Measurements from ENCODE around the gene TMEM94. TPM values are rescaled to one million over a fixed set of nuclear protein-coding genes. Genes with fewer than 3 reads are reported as not detected.

TMEM94 gene
- total RNA-seq, 1 experiment from 2014 or later = 109 TPM

DNA sequence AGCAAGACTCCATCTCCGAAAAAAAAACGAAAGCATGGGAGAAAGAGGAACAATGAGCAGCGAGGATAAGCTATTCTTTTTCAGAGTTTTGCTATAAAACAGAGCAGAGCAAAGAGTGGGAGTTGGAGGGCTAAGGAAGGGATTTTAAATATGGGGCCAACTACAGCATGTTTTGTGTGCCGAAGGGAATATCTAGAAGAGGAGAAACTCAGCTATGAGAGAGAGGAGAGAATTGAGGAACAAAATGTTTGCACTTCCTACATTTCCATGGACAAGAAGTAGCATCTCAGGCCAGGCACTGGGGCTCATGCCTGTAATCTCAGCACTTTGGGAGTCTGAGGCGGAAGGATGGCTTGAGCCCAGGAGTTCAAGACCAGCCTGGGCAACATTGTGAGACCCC, 37.9 kb upstream of the TMEM94 start:
- H3K36me3 ChIP-seq (ENCODE audit: control insufficient read depth, insufficient read depth, low read length) = no peaks in the 10 kb centered on the region
- ChIA-PET POLR2A (no interaction called here), CTCF (no interaction called here)
- BruUV-seq (replicated peaks) = no TSS peak
- no peaks in the 10 kb centered on the region for H3K27me3 ChIP-seq (replicated peaks; ENCODE audit: control insufficient read depth, insufficient read depth, low read length)
- no peaks in the 10 kb centered on the region for H3K36me3 Mint-ChIP-seq (ENCODE audit: insufficient read depth, unreplicated experiment)
- no peak overlapping the region for H3K27ac Mint-ChIP-seq (ENCODE audit: unreplicated experiment)
- H3K9me3 Mint-ChIP-seq (ENCODE audit: unreplicated experiment) = no peaks in the 10 kb centered on the region
- TF ChIP-seq, protein P1, sequence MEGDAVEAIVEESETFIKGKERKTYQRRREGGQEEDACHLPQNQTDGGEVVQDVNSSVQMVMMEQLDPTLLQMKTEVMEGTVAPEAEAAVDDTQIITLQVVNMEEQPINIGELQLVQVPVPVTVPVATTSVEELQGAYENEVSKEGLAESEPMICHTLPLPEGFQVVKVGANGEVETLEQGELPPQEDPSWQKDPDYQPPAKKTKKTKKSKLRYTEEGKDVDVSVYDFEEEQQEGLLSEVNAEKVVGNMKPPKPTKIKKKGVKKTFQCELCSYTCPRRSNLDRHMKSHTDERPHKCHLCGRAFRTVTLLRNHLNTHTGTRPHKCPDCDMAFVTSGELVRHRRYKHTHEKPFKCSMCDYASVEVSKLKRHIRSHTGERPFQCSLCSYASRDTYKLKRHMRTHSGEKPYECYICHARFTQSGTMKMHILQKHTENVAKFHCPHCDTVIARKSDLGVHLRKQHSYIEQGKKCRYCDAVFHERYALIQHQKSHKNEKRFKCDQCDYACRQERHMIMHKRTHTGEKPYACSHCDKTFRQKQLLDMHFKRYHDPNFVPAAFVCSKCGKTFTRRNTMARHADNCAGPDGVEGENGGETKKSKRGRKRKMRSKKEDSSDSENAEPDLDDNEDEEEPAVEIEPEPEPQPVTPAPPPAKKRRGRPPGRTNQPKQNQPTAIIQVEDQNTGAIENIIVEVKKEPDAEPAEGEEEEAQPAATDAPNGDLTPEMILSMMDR (IDR thresholded peaks at IDR 0.05; ENCODE audit: insufficient read depth in 1 of 2, low read depth in 1 of 2, low read length in 1 of 2, severe bottlenecking in 1 of 2, unreplicated experiment in 1 of 2) = no peak
- no peaks in the 10 kb centered on the region for H3K9me3 ChIP-seq
- no peak for DNase-seq
- H3K4me3 ChIP-seq (ENCODE audit: low read depth, low read length) = no peak overlapping the region
- no peak overlapping the region for H3K4me3 Mint-ChIP-seq (ENCODE audit: unreplicated experiment)
- intact Hi-C loops (cut with micrococcal nuclease; ENCODE audit: unreplicated experiment) = no loop called here
- no peaks in the 10 kb centered on the region for H3K4me1 Mint-ChIP-seq (ENCODE audit: low read depth, unreplicated experiment)
- peaks cover 2% of the 10 kb centered on the region for H3K27me3 Mint-ChIP-seq (ENCODE audit: insufficient read depth, unreplicated experiment)
- H3K4me1 ChIP-seq = peaks cover 6% of the 10 kb centered on the region

DNA sequence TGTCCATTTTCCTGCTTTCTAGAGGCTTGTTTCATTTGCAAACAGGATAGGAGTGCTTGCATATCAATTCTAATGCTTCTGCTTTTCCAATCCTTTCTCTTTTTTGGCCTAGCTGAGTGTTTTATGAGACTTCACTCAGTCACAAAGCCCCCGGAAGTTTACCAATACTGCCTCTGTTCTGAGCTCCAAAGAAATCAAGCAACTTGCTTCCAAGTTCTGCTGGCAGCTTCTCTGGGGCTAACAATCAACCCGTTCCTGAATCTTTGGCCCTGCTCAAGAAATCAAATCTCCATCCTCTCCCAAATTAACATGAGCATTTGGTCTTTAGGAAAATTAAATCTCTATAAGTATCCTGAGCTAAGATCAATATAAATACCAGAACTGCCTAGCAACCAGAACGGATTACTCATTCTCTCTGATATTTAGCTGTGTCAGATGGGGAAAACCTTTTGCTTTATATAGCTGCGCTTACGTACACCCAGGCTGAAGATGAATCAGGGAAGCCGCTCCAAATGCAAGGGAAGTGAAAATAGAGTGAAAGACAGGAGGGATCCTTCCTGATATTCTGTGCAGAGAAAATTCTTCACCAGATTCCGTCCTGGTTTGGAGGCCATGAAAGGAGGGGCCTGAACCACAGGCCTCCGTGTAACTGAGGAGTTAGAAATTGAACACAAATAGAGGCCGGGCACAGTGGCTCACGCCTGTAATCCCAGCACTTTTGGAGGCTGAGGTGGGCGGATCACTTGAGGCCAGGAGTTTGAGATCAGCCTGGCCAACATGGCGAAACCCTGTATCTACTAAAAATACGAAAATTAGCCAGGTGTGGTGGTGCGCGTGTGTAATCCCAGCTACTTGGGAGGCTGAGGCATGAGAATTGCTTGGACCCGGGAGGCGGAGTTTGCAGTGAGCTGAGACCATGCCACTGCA, 27.6 kb upstream of the TMEM94 start:
- no peak for DNase-seq
- ChIA-PET CTCF (interaction anchor here (0.7 to 1.8 kb wide), 4 partner anchors 27 to 146 kb away, joined by 3 to 11 read pairs (median 6); partner anchors contain the start of gene TMEM94), POLR2A (interaction anchor here (1.2 to 2.3 kb wide), 5 partner anchors 14 to 40 kb away, joined by 3 to 31 read pairs (median 18); partner anchors contain the start of gene TMEM94)
- Histone ChIP-seq H3K36me3 (ENCODE audit: control insufficient read depth, insufficient read depth, low read length) (no peaks in the 10 kb centered on the region), H3K4me1 (peaks cover 33% of the 10 kb centered on the region), H3K27me3 (replicated peaks; ENCODE audit: control insufficient read depth, insufficient read depth, low read length) (no peaks in the 10 kb centered on the region), H3K4me3 (ENCODE audit: low read depth, low read length) (no peak overlapping the region), H3K9me3 (no peaks in the 10 kb centered on the region)
- peak overlapping the region; percentile 94 for H3K27ac Mint-ChIP-seq (ENCODE audit: unreplicated experiment)
- peaks cover 29% of the 10 kb centered on the region for H3K4me1 Mint-ChIP-seq (ENCODE audit: low read depth, unreplicated experiment)
- H3K36me3 Mint-ChIP-seq (ENCODE audit: insufficient read depth, unreplicated experiment) = peaks cover 17% of the 10 kb centered on the region
- H3K4me3 Mint-ChIP-seq (ENCODE audit: unreplicated experiment) = peak overlapping the region; percentile 67
- no peaks in the 10 kb centered on the region for H3K27me3 Mint-ChIP-seq (ENCODE audit: insufficient read depth, unreplicated experiment)
- BruUV-seq (replicated peaks) = no TSS peak
- intact Hi-C loops (cut with micrococcal nuclease; ENCODE audit: unreplicated experiment) = no loop called here
- TF ChIP-seq, protein P1 (IDR thresholded peaks at IDR 0.05; ENCODE audit: insufficient read depth in 1 of 2, low read depth in 1 of 2, low read length in 1 of 2, severe bottlenecking in 1 of 2, unreplicated experiment in 1 of 2) = no peak
- H3K9me3 Mint-ChIP-seq (ENCODE audit: unreplicated experiment) = no peaks in the 10 kb centered on the region

DNA sequence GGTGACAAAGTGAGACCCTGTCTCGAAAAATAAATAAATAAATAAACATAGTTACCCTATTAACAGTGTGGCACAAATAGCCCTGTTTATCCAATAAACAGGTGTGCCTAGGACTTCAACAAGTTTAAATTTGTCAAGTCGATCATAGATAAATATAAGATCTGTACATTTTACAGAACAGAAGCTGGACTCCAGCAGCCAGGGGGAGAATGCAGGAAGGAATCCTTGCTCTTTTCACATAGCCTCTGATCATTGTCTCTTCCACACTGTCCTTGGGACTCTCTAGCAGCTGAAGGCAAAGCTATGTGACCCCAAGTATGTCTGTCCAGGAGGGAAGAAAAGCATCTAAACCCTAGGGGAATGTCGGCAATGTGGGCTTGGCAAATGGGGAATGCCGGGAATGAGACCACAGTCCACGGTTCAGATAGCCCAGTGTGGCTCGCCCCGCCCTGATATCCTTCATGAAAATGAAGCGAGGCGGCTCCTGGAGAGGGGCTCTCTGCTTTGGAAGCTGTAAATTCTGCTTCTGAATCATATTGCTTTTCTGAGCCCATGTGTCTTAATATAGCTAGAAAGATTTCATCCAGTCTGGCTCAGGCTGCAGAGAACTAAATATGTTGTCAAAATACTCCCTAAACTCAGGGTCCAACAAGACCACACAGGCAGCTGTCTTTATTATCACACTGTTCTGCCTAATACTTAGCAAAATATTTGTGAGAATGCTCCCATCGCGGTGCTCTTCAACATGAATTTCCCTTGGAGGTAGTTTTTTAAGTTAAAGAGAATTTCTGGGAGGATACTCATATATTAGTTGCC, 26.1 kb upstream of the TMEM94 start:
- H3K9me3 Mint-ChIP-seq (ENCODE audit: unreplicated experiment) = no peaks in the 10 kb centered on the region
- peak; percentile 92 to 97 for DNase-seq
- no peaks in the 10 kb centered on the region for H3K27me3 ChIP-seq (replicated peaks; ENCODE audit: control insufficient read depth, insufficient read depth, low read length)
- no peaks in the 10 kb centered on the region for H3K36me3 ChIP-seq (ENCODE audit: control insufficient read depth, insufficient read depth, low read length)
- ChIA-PET CTCF (interaction anchor here (0.5 to 1.8 kb wide), 10 partner anchors 26 to 227 kb away, joined by 3 to 12 read pairs (median 4); partner anchors contain the start of genes LLGL2, SLC25A19, TMEM94 and TSEN54), POLR2A (interaction anchor here (0.5 to 2.3 kb wide), 15 partner anchors 12 to 1307 kb away, joined by 3 to 31 read pairs (median 5); partner anchors contain the start of genes GRB2, MFSD11, SLC25A19 and TMEM94)
- H3K4me3 Mint-ChIP-seq (ENCODE audit: unreplicated experiment) = peak overlapping the region; percentile 67
- no peaks in the 10 kb centered on the region for H3K27me3 Mint-ChIP-seq (ENCODE audit: insufficient read depth, unreplicated experiment)
- BruUV-seq (replicated peaks) = TSS peak; percentile 100
- H3K9me3 ChIP-seq = no peaks in the 10 kb centered on the region
- 0 out of 2 replicates have a peak overlapping the region, but pooled peaks have one; percentile 5 for H3K4me3 ChIP-seq (ENCODE audit: low read depth, low read length)
- intact Hi-C loops (cut with micrococcal nuclease; ENCODE audit: unreplicated experiment) = loop anchor here (1.0 kb wide), 2 partner anchors 12 to 29 kb away; no protein-coding TSS in a partner anchor
- TF ChIP-seq, protein P1 (IDR thresholded peaks at IDR 0.05; ENCODE audit: insufficient read depth in 1 of 2, low read depth in 1 of 2, low read length in 1 of 2, severe bottlenecking in 1 of 2, unreplicated experiment in 1 of 2) = peak in 1 of 2 experiments; percentile 15
- H3K4me1 Mint-ChIP-seq (ENCODE audit: low read depth, unreplicated experiment) = peaks cover 29% of the 10 kb centered on the region
- peak overlapping the region; percentile 94 for H3K27ac Mint-ChIP-seq (ENCODE audit: unreplicated experiment)
- H3K4me1 ChIP-seq = peaks cover 40% of the 10 kb centered on the region
- peaks cover 17% of the 10 kb centered on the region for H3K36me3 Mint-ChIP-seq (ENCODE audit: insufficient read depth, unreplicated experiment)
